Measurements from ENCODE around the gene C2orf68. TPM values are rescaled to one million over a fixed set of nuclear protein-coding genes. Genes with fewer than 3 reads are reported as not detected.
"Not testable (repeated sequence)": the region's sequence is repeated elsewhere in the genome, so short reads cannot be mapped to it uniquely, and the experiment has no call there.

The C2orf68 gene, protein sequence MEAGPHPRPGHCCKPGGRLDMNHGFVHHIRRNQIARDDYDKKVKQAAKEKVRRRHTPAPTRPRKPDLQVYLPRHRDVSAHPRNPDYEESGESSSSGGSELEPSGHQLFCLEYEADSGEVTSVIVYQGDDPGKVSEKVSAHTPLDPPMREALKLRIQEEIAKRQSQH
- 10 to 100 TPM; 36.1 to 44.7 TPM for total RNA-seq
- long read RNA-seq, transcript C2orf68-201 (4 exons, 2,837 nt), result major isoform, 5 of 11 reads
- long read RNA-seq, partial matches to known transcripts, result 0 of 11 reads
- long read RNA-seq, other reads (novel, unspliced or antisense), result 6 of 11 reads

DNA sequence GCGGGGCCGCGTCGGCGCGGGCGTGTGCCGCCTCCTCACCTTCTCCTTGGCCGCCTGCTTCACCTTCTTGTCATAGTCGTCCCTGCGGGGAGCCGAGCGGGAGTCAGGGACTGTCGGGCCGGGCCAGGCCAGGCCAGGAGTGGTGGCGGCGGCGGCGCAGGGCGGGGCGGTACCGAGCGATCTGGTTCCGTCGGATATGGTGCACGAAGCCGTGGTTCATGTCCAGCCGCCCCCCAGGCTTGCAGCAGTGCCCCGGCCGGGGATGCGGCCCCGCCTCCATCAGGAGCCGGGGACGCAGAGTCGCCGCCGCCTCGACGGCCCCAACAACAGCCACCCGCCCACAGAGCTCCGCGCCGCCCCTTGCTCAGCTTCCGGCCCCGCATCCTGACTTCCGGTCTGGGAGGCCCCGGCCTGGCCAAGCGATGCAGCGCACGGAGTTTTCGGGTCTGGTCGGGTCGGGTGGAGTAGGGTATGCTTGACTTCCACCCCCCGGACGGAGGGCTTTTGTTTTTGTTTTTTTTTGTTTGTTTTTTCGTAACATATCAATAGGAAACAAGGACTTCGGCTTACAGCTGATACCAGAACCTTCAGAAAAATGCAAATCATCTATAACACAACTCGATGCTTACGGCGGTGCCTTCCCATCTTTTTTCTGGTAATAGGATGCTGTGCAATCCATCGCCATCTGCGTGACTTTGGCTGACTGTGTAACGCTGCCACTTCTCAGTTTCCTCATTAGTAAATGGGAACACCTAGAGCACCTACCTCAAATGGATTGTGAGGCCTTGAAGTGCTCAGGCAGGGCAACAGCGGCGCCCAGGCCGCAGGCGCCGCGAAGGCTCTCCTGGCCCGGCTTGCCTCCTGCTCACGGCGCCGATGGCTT is at the start of gene C2orf68:
Gene C2orf68 (minus strand): TSS at position 362 of the 883 bp plus-strand sequence. CDS start 82 bp downstream, at position 280.
- peak; percentile 81 for ATAC-seq
- intact Hi-C loops (cut with DNase I, micrococcal nuclease), result no loop called here

DNA sequence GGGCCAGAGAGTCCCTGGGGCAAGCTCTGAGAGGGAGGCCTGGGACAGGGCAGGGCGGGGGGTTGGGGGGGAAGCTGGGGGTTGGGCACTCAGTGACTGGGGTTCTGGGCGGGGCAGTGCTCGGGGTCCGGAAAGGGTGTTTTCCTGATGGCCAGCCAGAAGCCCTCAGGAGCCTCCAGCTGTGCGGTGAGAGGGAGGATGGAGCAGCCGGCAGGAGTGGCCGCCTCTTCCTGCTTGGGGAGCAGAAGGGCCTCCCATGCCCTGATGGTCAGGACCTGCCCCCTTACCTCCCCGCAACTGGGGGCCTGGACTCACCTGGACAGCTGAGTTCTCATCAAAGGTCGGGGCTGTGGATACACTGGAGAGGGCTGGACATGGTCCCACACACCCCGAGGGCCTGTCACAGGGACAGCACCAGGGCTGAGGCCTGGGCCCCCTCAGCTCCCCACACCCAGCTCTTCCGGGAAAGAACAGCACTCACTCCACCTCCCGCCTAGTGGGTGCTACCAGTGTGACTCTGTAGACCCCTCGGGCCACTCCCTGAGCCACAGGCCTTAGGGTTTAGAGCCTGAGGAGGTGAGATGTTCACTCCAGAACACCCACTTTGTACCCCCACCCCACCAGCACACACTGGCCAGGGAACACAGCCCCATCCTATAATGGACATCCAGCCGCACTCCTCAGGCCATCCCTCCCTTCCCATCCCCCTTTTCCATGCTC is 49.4 kb upstream of the C2orf68 start:
- DNase-seq, result no peak
- no peak for ATAC-seq
- intact Hi-C loops (cut with DNase I, micrococcal nuclease), result no loop called here

More for the DNA sequence above, at the start of gene C2orf68:
- peak; percentile 93 to 94 for DNase-seq

DNA sequence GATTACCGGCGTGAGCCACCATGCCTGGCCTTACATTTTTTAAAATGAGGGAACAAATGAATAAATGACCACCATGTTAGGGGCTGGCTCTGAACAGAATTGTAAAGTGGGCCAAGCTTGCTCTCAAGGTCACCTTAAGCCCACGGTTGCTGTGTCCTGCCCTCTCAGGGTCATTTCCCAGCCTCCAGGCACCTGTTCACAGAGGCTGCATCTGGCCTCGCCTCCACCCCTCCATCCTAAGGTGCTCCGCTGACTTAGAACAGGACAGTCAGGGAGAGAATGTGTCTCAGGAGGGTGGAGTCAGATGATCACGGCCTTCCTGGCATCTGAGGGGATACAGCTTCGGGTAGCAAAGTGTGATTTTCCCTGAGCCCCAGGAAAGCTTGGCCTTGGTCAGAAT is 48.9 kb upstream of the C2orf68 start:
- no peak for DNase-seq
- no peak for ATAC-seq
- intact Hi-C loops (cut with DNase I, micrococcal nuclease), result no loop called here

DNA sequence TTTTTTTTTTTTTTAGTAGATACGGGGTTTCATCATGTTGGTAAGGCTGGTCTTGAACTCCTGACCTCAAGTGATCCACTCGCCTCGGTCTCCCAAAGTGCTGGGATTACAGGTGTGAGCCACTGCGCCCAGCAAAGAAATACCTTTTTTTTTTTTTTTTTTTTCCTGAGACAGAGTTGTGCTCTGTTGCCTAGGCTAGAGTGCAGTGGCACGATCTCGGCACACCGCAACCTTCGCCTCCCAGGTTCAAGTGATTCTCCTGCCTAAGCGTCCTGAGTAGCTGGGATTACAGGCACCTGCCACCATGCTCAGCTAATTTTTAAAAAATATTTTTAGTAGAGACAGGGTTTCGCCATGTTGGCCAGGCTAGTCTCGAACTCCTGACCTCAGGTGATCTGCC is 48.4 kb upstream of the C2orf68 start:
- ATAC-seq; DNase-seq; intact Hi-C loops (cut with DNase I, micrococcal nuclease): not testable (repeated sequence)

DNA sequence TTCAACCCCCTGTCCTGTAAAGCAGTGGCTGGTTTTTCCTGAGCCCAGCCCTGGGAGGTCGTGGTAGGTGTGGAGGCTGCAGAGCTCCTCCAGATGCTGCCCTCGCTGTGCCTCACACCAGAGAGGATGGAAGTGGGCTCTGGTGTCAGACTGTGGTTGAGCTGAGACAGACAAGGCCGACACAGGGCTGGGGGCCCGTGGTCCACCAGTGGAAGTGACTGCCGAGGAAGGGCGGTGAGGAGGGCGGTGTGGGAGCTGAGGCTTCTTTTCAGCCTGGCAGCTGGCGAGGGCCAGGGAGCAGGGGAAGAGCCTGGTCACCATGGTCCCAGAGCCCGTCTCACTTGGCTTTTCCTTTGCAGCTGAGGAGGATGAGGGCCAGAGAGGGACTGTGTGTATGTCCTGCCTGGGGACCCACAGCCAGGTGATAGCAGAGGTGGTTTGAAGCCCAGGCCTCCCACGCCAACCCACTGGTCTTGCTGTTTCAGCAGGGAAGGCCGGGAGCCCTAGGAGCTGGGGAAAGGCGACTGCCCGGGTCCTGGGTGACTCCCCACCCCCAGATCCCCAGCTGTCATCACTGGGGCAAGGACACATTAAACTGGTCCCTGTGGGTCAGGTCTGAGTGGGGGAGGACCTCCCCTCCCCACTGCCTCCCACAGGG is 47.6 kb upstream of the C2orf68 start:
- no peak for ATAC-seq
- intact Hi-C loops (cut with DNase I, micrococcal nuclease), result no loop called here
- no peak for DNase-seq

DNA sequence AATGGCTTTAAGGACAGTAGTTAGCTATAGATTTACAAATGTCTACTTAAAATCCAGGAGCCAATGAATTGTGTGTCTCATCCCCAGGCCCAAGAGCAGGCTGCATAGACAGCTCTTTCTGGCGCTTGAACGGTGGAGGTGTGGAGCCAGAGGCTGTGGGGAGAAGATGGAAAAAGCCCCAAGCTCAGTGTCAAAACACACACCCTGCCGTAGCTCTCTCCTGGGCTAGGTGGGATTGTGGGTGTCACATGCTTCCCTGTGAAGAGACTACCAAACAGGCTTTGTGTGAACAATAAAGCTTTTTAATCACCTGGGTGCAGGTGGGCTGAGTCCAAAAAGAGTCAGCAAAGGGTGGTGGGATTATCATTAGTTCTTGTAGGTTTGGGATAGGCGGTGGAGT is 45.5 kb upstream of the C2orf68 start:
- intact Hi-C loops (cut with DNase I, micrococcal nuclease); DNase-seq; ATAC-seq: not testable (repeated sequence)

DNA sequence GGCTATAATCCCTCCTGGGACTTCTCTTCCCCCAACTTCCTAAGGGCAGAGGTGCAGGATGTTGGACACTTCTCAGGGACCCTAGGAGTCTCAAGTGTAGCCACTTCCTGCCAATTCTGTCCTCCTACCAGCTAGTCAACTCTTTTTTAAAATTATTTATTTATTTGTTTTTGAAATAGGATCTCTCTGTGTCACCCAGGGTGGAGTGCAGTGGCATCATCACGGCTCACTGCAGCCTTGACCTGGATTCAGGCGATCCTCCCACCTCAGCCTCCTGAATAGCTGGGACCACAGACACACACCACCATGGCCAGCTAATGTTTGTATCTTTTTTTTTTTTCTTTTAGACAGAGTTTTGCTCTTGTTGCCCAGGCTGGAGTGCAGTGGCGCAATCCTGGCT is 44.6 kb upstream of the C2orf68 start:
- intact Hi-C loops (cut with DNase I, micrococcal nuclease), result no loop called here
- ATAC-seq, result no peak
- no peak for DNase-seq

DNA sequence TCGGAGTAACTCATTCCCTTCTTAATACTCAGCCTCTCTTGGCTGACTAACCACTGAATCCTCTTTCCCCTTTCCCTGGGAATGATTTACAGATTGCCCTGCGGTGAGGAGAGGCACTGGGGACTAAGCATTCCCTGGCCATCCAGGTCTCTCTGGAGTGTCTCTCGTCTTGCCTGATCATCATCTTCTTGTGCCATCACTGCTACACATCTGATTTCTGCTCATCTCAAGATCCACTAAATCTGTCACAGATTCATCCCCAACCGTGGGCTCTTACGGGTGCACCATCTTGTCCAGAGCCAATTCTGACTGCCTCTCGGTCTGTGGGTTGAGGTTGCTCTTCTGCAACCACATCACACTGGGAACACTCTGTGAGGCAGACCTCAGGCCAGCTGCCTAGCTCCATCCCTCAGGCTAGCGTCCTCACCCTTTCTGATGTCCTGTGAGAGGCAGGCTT is 44.1 kb upstream of the C2orf68 start:
- ATAC-seq (no peak), DNase-seq (no peak)
- intact Hi-C loops (cut with DNase I, micrococcal nuclease), result no loop called here

DNA sequence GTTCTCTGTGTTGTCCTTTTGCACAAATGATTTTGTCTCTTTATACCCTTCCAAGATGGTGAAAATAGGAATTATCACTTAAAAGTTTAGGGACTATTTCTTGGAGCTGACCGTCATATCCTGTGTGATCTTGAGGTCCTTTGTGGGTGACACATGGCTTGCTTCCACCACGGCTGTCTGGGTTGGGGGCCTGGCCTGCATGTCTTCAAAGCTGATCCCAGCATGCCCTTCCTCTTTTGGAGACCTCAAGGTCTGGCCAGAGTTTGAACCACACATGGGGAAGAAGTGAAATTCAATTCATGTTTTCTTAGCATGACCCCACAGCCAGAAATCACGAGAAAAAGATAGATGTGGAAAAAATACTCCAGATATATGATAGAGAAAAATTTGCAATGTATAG is 42.1 kb upstream of the C2orf68 start:
- ATAC-seq, result no peak
- intact Hi-C loops (cut with DNase I, micrococcal nuclease), result no loop called here

DNA sequence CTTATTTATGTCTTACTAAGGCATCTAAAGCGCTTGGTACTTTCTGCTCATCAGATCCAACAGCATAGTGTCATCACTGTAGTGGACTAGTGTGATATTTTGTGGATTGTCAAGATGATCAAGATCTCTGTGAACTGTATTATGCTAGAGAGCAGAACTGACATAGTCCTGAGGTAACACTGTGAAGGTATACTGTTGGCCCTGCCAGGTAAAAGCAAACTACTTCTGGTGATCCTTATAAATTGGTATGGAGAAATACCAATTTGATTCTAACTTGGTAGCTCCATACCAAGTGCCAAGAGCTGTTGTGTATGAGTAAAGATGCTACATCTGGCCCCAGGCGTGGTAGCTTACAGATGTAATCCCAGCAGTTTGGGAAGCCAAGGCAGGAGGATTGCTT is 40.2 kb upstream of the C2orf68 start:
- intact Hi-C loops (cut with DNase I, micrococcal nuclease), result no loop called here
- ATAC-seq (no peak), DNase-seq (no peak)

More for the DNA sequence above, 42.1 kb upstream of the C2orf68 start:
- DNase-seq, result no peak

DNA sequence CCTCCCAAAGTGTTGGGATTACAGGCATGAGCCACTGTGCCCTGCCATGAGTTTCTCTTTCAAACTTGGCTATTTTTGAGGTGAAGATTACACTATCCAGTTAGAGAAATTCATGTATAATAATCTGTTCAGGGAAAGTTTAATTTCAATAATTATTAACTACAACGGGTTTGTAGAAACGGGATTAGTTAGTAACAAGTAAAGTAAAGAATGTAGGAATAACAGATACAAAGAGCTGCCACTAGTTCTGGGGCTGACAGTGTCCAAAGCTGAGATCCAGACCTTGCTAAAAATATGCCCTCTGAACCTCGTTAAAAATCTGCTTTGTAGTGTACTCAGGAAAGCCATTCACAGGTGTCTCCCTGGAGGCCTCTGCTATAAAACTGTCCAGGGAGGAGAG is 39.2 kb upstream of the C2orf68 start:
- intact Hi-C loops (cut with DNase I, micrococcal nuclease), result no loop called here
- ATAC-seq (no peak), DNase-seq (no peak)

DNA sequence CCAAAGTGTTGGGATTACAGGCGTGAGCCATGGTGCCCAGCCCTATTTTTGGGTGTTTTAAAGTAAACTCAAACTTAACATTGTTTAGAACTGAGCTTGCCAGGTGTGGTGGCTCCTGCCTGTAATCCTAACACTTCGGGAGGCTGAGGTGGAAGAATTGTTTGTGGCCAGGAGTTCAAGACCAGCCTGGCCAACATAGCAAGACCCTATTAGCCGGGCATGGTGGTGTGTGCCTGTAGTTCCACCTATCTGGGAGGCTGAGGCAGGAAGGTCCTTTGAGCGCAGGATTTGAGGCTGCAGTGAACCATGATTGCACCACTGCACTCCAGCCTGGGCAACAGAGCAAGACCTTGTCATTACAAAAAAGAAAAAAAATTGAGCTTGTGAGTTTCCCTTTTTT is 38.6 kb upstream of the C2orf68 start:
- DNase-seq, result no peak
- ATAC-seq, result no peak
- intact Hi-C loops (cut with DNase I, micrococcal nuclease), result no loop called here

DNA sequence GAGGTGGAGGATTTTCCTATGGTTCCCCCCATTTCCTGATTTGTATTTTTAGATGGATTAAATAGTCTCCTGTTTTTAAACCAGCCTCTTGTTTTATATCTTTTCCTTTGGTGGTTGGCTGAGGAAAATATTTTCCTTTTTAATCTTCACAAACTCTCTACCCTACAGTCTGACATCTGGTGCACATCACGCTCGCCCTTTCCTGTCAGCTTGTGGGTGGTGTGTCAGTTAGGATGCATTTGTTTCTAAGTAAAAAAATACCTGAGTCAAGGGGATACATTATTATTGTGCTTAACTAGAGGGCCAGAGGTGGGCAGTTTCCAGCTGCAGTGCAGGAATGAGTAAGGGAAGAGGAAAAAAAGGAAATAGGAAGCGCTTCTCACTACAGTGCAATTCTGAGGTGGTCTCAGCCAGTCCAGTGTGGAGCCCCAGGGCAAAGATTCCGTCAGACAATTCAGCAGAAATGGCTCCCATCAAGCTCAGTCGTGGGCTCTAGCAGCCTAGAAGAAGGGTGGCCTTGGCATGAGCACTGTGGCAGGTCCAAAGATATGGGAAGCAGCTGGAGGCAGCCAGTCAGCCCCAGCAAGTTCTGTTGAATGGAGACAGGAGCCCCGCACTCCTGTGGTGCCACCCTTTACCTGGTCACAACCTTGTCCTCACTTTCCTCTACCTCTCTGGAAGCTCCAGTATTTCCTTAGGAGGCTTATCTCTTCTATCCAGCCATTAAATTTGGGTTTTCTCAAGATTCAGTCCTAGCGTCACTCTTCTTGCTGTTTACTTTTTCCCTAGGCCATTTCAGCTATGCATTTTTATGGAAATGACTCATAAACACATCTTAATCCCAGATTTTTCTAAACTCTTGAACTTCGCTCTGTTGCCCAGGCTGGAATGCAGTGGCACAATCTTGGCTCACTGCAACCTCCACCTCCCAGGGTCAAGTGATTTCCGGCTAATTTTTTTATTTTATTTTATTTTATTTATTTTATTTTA is 37.6 kb upstream of the C2orf68 start:
- intact Hi-C loops (cut with DNase I, micrococcal nuclease), result no loop called here
- ATAC-seq, result no peak
- no peak for DNase-seq

DNA sequence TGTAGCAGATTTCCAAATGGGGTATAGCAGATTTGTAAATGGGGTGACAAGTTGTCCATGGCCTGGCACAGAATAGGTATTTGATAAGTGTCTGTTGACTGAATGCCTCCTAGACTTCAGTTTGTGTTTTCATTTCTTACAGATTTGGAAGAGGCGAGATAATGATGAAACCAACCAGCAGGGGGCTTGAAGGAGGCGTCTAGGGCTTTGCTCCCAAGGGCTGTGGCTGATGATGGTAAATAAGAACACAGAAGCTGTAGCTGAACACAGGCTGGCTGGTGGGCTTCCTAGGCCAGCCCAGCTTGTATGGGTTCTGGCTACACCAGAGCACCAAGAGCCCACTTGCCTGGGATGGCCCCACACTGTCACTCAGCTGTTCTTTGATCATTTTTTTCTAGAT is 36.8 kb upstream of the C2orf68 start:
- intact Hi-C loops (cut with DNase I, micrococcal nuclease), result no loop called here
- no peak for DNase-seq
- no peak for ATAC-seq

DNA sequence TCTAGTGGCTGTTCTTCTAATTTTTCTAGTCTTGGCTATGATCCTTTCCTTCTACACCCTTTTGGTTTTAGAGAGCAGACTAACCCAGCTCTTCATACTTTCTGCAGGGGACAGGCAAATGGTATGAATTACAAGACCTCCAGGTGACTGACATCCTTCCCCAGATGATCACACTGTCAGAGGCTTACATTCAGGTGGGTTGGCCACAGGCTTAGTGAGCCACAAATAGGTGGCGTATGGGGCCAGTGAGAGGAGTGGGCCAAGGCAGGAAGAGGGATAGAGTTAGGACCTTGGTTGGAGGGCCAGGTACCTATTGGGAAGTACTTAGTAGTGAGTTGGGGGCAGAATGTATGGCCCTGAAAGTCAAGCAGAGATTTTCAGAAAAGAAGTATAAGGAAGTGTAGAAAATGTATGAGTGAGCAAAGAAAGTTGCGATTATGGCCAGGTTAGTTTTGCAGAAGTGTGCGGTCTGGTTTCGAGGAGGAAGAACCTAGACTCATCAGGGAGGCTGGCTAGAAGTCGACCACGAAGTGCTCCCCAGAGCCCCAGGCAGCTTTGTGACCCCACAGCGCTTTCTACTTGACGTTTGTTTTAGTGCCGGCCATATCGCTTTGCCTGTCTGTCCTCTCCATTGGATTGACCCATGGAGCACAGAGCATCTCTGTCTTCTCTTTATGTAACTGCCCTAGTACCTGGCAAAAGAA is 36.1 kb upstream of the C2orf68 start:
- intact Hi-C loops (cut with DNase I, micrococcal nuclease), result no loop called here
- no peak for DNase-seq
- no peak for ATAC-seq

DNA sequence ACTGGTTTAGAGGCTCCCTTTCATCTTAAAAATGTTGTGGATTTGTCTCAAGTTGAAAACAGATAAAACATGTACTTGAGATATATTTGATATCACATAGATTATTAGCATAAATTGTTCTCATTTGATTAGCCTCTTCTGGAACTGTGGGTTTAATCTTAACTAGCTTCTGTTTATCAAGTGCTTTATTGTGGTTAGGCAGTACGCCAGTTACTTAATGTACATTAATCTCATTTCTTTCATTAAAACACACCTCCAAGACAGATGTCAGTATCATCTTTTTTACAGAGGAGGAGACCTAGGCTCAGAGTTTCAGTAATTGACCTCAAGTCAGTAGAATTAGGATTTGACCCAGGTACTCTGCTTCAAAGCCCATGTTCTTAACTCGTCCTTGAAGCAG is 34.3 kb upstream of the C2orf68 start:
- DNase-seq (no peak), ATAC-seq (no peak)
- intact Hi-C loops (cut with DNase I, micrococcal nuclease), result no loop called here

DNA sequence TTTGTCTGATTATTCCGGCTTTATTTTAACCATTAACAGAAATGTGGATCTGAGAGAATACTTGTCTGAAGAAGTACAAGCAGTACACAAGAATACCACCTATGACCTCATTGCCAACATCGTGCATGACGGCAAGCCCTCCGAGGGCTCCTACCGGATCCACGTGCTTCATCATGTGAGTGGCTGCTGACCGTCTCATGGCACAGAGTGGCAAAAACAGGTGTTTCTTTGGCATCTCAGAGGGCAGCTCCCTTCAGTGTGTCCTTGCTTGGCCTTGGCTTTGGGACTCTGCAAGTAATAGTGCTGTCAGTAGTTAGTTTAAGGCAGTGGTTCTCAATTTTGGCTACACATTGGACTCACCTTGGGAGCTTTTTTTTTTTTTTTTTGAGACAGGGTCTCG is 33.0 kb upstream of the C2orf68 start:
- ATAC-seq, result no peak
- intact Hi-C loops (cut with DNase I, micrococcal nuclease), result no loop called here
- no peak for DNase-seq
